ENCODE data around the gene SH3YL1.

Gene SH3YL1

GRCh38 chr2:257842-258241 lies 6.0 kb downstream of the SH3YL1 start:
- no peak for DNase-seq (ENCODE audit: low spot score)

- DNase-seq (ENCODE audit: low spot score): no peak
Measured at GRCh38 chr2:257429-257828, 6.4 kb downstream of the SH3YL1 start.

- no peak for DNase-seq (ENCODE audit: low spot score)
Measured at GRCh38 chr2:256094-256493, 7.7 kb downstream of the SH3YL1 start.

- no peak for DNase-seq (ENCODE audit: low spot score)
Measured at GRCh38 chr2:255195-255594, 8.6 kb downstream of the SH3YL1 start.

GRCh38 chr2:254241-254640 lies 9.6 kb downstream of the SH3YL1 start:
- DNase-seq (ENCODE audit: low spot score): no peak

GRCh38 chr2:253202-253638 lies 10.6 kb downstream of the SH3YL1 start:
- no peak for DNase-seq (ENCODE audit: low spot score)

GRCh38 chr2:252001-252602 lies 11.7 kb downstream of the SH3YL1 start:
- no peak for DNase-seq (ENCODE audit: low spot score)

- DNase-seq (ENCODE audit: low spot score): no peak
Measured at GRCh38 chr2:249538-250042, 14.2 kb downstream of the SH3YL1 start.

- DNase-seq (ENCODE audit: low spot score): no peak
Measured at GRCh38 chr2:248724-249123, 15.1 kb downstream of the SH3YL1 start.

GRCh38 chr2:246489-247144 lies 17.2 kb downstream of the SH3YL1 start:
- peak; percentile 71 for DNase-seq (ENCODE audit: low spot score)

GRCh38 chr2:244547-244946 lies 19.3 kb downstream of the SH3YL1 start:
- DNase-seq (ENCODE audit: low spot score): no peak

GRCh38 chr2:238869-239268 lies 25.0 kb downstream of the SH3YL1 start:
- peak; percentile 60 for DNase-seq (ENCODE audit: low spot score)

GRCh38 chr2:238431-238830 lies 25.4 kb downstream of the SH3YL1 start:
- peak; percentile 75 for DNase-seq (ENCODE audit: low spot score)

- DNase-seq (ENCODE audit: low spot score): peak; percentile 80
Measured at GRCh38 chr2:237878-238277, 26.0 kb downstream of the SH3YL1 start.

- peak; percentile 69 for DNase-seq (ENCODE audit: low spot score)
Measured at GRCh38 chr2:236993-237539, 26.8 kb downstream of the SH3YL1 start.

GRCh38 chr2:234421-234820 lies 29.4 kb downstream of the SH3YL1 start:
- no peak for DNase-seq (ENCODE audit: low spot score)

GRCh38 chr2:233030-233429 lies 30.8 kb downstream of the SH3YL1 start:
- DNase-seq (ENCODE audit: low spot score): no peak

- DNase-seq (ENCODE audit: low spot score): peak; percentile 93
Measured at GRCh38 chr2:231521-232185, 32.2 kb downstream of the SH3YL1 start.

GRCh38 chr2:228518-229278 lies 35.1 kb downstream of the SH3YL1 start:
- DNase-seq (ENCODE audit: low spot score): no peak

- no peak for DNase-seq (ENCODE audit: low spot score)
Measured at GRCh38 chr2:228115-228514, 35.7 kb downstream of the SH3YL1 start.

- DNase-seq (ENCODE audit: low spot score): peak; percentile 78
Measured at GRCh38 chr2:223971-224760, 39.7 kb downstream of the SH3YL1 start.

Data from globus pallidus (tissue), 1 donor.